Measurements from ENCODE around the gene TCEA2.
A peak's percentile ranks its signal among the peaks of the same experiment; 100 is the strongest.

TCEA2 gene

GRCh38 chr20:64062596-64063388, at the start of gene TCEA2:
Gene TCEA2 (plus strand): TSS chr20:64063198. CDS start chr20:64063313, 115 bp downstream.
- DNase-seq (ENCODE audit: low spot score), result peak; percentile 98

DNA sequence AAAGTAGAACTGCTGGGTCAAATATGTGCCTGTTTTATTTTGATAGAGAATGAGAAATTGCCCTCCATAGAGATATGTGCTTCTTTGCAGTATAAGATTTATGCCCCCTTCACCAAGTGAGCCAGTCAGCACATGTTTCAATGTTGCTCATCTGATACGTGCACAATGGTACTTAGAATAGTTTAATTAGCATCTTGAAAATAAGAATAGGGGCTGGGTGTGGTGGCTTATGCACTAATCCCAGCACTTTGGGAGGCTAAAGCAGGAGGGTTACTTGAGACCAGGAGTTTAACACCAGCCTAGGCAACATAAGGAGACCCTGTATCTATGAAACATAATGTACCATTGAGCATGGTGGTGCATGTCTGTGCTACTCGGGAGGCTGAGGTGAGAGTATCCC, 47.4 kb upstream of the TCEA2 start:
- DNase-seq (ENCODE audit: low spot score), result no peak

DNA sequence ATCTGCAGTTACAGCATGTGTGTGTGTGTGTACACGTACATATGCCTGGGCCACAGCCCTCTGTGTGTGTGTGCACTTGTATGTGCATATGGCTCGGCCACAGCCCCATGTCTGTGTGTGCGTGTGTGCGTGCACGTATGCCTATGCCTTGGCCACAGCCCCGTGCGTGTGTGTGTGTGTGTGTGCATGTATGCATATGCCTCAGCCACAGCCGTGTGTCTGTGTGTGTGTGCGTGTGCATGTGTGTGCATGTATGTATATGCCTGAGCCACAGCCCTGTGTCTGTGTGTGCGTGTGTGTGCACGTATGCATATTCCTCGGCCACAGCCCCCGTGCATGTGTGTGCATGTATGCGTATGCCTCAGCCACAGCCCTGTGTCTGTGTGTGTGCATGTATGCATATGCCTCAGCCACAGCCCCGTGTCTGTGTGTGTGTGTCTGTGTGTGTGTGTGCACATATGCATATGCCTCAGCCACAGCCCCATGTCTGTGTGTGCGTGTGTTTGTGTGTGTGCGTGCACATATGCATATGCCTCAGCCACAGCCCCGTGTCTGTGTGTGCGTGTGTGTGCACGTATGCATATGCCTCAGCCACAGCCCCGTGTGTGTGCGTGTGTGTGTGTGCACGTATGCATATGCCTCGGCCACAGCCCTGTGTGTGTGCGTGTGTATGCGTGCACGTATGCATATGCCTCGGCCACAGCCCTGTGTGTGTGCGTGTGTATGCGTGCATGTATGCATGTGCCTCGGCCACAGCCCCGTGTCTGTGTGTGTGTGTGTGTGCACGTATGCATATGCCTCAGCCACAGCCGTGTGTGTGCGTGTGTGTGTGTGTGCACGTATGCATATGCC, 41.6 kb upstream of the TCEA2 start:
- no peak for DNase-seq (ENCODE audit: low spot score)

- no peak for DNase-seq (ENCODE audit: low spot score)
Measured at GRCh38 chr20:64022671-64023360, 40.2 kb upstream of the TCEA2 start.

- DNase-seq (ENCODE audit: low spot score), result no peak
Measured at GRCh38 chr20:64023361-64024140, 39.4 kb upstream of the TCEA2 start.

- no peak for DNase-seq (ENCODE audit: low spot score)
Measured at GRCh38 chr20:64024141-64024990, 38.6 kb upstream of the TCEA2 start.

- DNase-seq (ENCODE audit: low spot score), result no peak
Measured at GRCh38 chr20:64025101-64025825, 37.7 kb upstream of the TCEA2 start.

DNA sequence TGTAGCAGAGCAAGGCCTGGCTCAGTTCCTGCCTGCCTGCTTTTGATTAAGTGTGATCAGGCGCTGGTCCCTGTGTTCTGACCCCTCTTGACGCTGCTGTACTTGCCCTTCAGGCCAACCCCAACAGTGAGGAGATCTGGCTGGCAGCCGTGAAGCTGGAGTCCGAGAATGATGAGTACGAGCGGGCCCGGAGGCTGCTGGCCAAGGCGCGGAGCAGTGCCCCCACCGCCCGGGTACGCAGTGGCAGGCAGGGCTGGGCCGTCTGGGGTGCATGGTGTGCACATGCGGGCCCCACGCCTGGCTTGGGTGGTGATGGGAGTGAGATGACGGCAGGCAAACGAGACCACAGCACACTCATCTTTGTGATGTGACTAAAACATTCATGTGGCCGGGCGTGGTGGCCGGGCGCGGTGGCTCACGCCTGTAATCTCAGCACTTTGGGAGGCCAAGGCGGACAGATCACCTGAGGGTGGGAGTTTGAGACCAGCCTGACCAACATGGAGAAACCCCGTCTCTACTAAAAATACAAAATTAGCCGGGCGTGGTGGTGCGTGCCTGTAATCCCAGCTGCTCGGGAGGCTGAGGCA, 37.1 kb upstream of the TCEA2 start:
- no peak for DNase-seq (ENCODE audit: low spot score)

GRCh38 chr20:64027981-64028685, 34.9 kb upstream of the TCEA2 start:
- DNase-seq (ENCODE audit: low spot score), result no peak

- DNase-seq (ENCODE audit: low spot score), result no peak
Measured at GRCh38 chr20:64029293-64030117, 33.5 kb upstream of the TCEA2 start.

- no peak for DNase-seq (ENCODE audit: low spot score)
Measured at GRCh38 chr20:64030371-64031134, 32.4 kb upstream of the TCEA2 start.

- DNase-seq (ENCODE audit: low spot score), result no peak
Measured at GRCh38 chr20:64031822-64032314, 31.1 kb upstream of the TCEA2 start.

- no peak for DNase-seq (ENCODE audit: low spot score)
Measured at GRCh38 chr20:64032706-64033624, 30.0 kb upstream of the TCEA2 start.

DNA sequence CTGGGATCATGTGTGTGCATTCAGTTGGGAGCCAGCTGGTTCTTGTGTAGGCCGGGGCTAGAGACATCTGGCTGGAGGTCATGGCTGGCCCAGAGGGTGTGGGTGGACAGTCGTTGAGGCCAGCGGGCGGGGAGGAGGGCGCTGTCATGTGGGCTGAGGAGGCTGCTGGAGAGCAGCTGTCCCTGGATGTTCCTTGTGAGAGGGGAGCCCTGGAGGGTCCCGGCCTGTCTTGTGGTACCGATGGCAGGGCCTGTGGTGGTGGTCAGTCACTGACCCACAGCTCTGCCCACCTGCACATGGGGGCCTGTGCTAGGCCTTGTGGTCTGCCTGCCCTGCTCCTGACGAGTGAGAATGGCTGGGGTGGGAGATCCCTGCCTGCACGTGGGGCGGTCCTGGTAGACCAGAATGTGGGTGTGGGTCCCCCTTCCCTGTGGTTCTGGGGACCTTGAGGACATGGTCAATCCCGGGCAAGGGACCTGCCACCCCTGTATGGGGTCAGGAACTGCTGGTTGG, 29.0 kb upstream of the TCEA2 start:
- DNase-seq (ENCODE audit: low spot score), result peak; percentile 56

DNA sequence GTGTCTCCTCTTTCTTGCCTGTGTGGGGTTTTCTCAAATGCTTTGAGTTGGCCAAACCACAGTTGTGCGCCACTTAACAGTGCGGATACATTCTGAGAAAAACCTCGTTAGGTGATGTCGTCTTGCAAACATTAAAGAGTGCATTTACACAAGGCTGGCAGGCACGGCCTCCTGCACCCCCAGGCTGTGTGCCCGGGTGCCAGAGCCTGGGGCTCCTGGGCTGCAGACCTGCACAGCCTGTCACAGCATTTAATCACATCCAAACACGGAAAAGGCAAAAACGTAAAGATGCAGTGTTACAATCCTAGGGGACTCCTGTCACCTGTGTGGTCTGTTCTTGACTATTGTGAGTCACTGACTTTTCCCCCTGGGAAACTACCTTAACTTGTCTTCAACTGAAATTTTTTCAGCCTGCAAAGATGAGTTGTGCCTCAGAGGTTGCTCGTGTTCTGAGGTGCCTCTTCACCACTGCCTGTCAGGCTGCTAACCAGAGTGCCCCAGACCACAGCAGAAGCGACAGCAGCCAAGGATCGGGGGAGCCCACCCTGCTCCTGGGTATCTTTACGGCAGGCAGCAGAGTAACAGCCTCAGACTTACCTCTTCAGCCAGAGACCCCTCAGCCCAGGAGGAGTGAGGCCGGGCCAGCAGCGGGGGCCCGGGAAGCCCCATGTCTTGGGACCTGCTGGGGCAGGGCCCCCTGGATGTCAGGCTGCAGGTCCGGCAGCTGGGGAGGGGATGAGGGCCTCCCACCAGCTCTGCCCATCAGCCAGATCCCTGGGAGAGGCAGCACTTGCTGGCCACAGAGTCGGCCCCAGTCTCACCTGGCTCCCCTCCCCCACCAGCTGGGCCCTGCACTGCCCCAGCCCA, 27.7 kb upstream of the TCEA2 start:
- no peak for DNase-seq (ENCODE audit: low spot score)
